Measurements from ENCODE around the gene ERAL1.
"Not testable (repeated sequence)": the region's sequence is repeated elsewhere in the genome, so short reads cannot be mapped to it uniquely, and the experiment has no call there.

The ERAL1 gene

DNA sequence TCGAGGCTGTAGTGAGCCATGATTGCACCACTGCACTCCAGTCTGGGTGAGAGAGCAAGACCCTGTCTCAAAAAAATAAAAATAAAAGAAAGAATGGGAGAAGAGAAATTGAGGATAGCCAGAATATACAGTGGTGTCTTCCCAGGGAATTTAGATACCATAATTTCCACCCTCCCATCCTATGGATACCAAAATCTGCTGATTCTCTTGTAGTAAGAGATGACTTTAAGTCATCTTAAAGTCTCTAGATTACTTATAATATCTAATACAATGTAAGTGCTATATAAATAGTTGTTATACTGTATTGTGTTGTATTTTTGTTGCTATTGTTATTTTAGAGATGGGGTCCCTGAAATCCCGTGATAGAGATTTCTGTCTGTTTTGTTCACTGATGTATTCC is 1.5 kb upstream of the ERAL1 start:
- DNase-seq, result no peak

DNA sequence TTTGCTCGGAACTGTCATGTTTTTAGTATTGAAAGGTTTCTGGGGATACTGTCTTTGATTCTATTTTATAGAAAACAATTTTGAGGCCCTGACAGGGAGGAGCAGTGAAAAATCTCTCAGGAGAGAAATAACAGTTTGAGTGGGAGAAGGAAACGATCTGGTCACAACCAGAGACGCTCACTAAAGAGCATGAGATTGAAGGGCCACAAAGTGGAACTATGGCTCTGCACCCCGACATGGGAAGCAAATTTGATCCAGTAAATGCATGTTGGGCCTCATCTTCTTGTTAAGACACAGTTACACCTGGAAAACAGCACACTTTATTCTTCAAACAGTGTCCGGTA is 492 bp downstream of the ERAL1 start:
- no peak for DNase-seq

GRCh38 chr17:28856028-28856574 is 1.3 kb downstream of the ERAL1 start:
- no peak for DNase-seq

GRCh38 chr17:28857905-28858800 is 3.3 kb downstream of the ERAL1 start:
- DNase-seq, result no peak

DNA sequence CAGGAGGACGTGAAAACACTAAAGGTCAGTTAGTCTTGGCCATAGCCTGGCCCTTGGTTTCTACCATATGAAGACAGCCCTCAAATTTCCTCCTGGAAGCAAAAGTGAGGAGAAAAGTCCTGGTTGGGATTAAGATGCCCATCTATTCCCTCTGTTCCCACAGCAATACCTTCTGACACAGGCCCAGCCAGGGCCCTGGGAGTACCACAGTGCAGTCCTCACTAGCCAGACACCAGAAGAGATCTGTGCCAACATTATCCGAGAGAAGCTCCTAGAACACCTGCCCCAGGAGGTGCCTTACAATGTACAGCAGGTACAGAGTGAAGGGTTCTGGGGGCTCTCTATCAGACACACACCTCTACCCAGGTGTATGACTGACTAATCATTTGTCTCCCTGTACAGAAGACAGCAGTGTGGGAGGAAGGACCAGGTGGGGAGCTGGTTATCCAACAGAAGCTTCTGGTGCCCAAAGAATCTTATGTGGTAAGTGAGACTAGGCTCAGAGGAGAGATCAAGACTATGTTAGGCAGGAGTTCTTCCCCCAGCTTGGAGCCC is 4.1 kb downstream of the ERAL1 start:
- DNase-seq, result no peak

- DNase-seq, result no peak
Measured at GRCh38 chr17:28860363-28860808, 5.6 kb downstream of the ERAL1 start.

DNA sequence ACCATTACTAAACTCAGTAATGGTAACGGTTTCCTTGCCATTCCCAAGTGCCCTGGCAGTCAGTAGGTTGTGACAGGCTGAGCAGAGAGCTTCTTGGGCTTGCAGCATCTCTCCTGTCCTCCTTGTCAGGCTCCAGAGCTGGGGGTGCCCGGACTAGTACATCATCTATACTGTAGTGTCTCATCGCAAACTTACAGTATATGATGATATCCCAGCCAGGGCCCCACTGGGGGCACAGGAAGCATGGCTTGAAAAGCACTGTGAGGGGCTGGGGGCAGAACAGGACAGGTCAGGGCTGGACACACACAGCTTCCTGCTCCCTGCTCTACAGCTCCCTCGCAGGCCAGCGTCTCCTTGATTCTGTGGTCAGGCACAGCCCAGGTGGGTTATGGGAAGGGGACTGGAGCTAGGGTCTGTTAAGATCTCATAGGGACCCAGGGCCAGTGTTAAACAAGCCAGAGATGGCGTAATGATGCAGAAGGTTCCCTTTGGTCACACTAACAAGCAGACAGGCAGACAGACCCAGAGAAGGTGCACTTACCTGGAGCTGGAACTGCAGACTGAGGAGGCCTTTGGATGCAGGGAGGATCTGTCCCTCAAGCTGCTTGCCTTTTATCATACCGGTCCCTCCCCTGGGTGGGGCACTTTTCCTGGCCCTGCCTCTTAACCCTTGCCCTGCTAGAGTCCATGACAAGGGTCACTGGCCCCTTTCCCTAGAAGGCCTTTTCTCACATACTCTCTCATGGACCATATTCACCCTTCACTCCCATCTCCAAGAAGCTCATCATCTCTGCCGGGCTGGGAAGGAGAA is 6.8 kb downstream of the ERAL1 start:
- no peak for DNase-seq

GRCh38 chr17:28862561-28862960 is 7.7 kb downstream of the ERAL1 start:
- no peak for DNase-seq

DNA sequence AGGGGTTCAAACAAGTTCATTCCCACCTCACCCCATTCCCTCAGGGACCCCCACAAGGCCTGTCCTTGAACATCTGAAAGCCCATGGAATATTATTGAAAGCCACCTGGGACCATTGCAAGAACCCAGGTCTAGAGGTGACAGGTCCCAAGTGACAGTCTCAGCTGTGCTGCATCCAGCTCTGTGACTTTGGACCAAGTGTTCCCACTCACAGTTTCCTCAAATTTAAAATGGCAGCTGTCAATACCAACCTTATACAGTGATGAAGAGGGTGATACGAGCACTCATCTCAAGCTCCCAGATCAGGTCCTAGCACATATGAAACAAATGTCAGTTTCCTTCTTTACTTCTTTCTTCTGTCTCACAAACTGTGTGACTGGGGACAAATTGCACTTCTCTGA is 9.1 kb downstream of the ERAL1 start:
- DNase-seq, result no peak

DNA sequence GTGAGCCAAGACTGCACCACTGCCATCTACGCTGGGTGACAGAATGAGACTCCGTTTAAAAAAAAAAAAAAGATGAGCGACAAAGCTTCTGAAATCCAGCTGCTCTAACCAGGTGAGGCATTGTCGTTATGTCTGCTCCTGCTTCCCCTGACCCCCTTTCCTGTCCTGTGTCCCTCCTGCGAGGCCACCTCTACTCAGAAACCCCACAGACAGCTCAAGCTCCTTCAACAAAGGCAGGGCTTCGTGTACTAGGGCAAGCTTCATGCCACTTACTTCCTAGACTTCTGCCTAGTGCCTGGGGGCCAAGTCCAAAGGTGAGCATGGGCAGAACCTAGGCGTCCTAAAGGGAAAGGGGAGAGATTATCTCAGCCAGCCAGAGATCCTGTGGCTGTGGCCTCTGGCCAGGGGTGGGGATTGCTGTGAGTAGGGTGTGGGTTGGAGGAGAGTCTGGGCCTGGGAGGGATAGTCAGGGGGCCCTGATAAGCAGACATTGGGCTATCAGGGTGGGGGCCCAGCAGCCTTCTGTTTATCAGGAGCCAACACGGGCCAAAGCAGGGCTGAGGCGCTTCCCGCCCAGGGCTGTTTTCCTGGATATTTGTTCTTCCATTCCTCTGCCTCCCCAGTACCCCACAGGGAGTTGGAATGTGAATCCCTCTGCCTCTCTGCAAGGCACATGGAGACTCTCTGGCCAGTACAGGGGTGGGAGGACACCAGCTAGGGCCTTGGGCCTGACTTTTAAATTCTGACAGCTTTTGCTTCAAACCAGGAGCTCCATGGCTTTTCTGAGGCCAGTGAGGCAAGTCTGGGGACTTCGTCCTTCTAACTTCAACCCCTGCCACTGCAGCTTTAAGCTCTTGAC is 10.4 kb downstream of the ERAL1 start:
- no peak for DNase-seq

DNA sequence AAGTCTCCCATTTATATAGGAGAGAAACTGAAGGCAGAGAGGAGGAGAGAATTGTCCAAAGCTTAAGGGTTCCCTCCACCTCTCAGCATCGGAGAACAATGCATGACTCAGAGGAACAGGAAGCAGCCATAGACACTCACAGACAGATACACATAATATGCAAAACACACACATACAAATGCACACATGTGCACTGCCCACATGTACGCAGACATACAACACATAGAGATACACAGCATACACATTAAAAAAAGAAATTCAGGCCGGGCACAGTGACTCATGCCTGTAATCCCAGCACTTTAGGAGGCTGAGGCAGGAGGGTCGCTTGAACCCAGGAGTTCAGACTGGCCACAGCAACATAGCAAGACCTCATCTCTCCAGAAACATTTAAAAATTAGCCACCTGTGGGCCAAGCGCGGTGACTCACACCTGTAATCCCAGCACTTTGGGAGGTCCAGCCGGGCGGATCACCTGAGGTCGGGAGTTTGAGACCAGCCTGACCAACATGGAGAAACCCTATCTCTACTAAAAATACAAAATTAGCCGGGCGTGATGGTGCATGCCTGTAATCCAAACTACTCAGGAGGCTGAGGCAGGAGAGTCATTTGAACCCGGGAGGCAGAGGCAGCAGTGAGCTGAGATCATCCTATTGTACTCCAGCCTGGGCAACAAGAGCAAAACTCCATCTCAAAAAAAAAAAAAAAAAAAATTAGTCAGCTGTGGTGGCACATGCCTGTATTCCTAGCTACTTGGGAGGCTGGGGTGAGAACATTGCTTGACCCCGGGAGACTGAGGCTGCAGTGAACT is 11.3 kb downstream of the ERAL1 start:
- no peak for DNase-seq

DNA sequence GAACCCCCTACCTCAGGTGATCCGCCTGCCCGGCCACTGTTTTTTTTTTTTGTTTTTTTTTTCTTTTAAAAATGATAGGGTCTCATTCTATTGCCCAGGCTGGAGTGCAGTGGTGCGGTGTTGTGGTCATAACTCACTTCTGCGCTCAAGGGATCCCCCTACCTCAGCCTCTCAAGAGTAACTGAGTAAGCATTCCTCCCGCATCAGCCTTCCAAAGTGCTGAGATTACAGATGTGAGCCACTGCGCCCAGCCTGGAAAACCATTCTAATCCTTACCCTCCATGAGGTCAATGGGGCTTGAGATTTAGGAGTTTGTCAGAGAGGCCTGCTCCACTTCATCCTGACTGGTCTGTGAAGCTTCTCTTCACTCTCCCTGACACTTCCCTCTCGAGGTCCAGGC is 12.5 kb downstream of the ERAL1 start:
- DNase-seq, result no peak

DNA sequence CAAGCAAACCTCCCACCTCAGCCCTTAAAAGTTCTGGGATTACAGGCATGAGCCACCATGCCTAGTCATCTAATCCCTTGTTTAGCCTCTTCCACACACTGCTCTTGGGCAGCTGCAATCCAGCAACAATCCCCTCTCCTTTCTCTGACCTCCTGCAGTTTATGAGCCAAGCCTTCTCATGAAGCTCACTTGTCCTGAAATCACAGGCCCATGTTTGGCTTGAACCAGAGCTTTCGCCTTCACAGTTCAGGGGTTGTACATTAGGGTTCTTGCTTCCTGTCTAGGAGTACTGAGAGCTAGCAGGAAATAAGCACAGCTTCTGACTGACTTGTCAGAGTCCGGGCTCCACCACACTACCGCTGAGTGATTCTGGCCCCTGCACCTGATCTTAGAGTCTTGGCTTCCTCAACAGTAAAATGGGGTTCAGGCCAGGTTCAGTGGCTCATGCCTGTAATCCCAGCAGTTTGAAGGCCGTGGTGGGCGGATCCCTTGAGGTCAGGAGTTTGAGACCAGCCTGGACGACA is 16.3 kb downstream of the ERAL1 start:
- DNase-seq, result no peak

DNA sequence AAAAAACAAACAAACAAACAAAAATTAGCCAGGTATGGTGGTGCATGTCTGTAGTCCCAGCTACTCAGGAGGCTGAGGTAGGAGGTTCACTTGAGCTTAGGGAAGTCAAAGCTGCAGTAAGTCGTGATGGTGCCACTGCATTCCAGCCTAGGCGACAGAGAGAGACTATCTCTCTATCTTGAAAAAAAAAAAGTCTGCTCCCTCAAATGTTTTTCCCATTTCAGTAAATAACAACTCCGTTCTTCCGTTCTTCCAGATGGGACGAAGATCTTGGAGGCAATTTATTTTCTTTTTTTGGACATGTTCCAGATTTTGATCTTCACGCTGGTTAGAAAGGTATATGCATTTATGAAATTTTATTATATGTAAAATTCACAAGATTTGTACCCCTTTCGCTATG is 19.0 kb downstream of the ERAL1 start:
- DNase-seq, result no peak

- DNase-seq, result no peak
Measured at GRCh38 chr17:28874750-28875149, 19.9 kb downstream of the ERAL1 start.

- no peak for DNase-seq
Measured at GRCh38 chr17:28875848-28876550, 21.2 kb downstream of the ERAL1 start.

GRCh38 chr17:28877150-28877711 is 22.4 kb downstream of the ERAL1 start:
- not testable (repeated sequence) for DNase-seq

- no peak for DNase-seq
Measured at GRCh38 chr17:28878158-28878910, 23.5 kb downstream of the ERAL1 start.

GRCh38 chr17:28878981-28879380 is 24.2 kb downstream of the ERAL1 start:
- DNase-seq, result no peak

All from left hindlimb (tissue), 1 donor.